Mammary epithelial cell (primary cell): ENCODE measurements around the gene MRPL40.

Experiments used
- CTCF ChIP-seq, 2 donors: IDR thresholded peaks in 1 of 2; conservative IDR thresholded peaks in 1 of 2; 2 replicates each; pipeline ENCODE4 v1.5.1; 2011 to 2012; ENCODE audit warnings: inconsistent platforms in 2 of 2, low read length in 2 of 2, mild to moderate bottlenecking in 2 of 2, control low read depth in 1 of 2, low read depth in 1 of 2; ENCODE audit not compliant: insufficient read depth in 1 of 2; ENCODE audit errors: extremely low read depth in 1 of 2
- EZH2 ChIP-seq: IDR thresholded peaks from 2 replicates; pipeline ENCODE4 v1.6.1; 2012; ENCODE audit warnings: low read length, inconsistent platforms, borderline replicate concordance

GRCh38 chr22:19419464-19420178 lies 12.7 kb upstream of the MRPL40 start:
- TF ChIP-seq CTCF (conservative IDR thresholded peaks at IDR 0.05 in 1 of 2, IDR thresholded peaks at IDR 0.05 in 1 of 2; ENCODE audit: extremely low read depth in 1 of 2, insufficient read depth in 1 of 2, low read depth in 1 of 2, low read length in 2 of 2) (no peak), EZH2 (no peak)
